Hematopoietic multipotent progenitor cell treated with erythropoietin and hydrocortisone succinate and interleukin-3 and kit ligand, for 6 days (in vitro differentiated cells): ENCODE results near the gene DLGAP1.

Source experiments
- DNase-seq: peaks from one replicate; pipeline ENCODE4 v3.0.0-alpha.2; 2015

The DLGAP1 gene

DNA sequence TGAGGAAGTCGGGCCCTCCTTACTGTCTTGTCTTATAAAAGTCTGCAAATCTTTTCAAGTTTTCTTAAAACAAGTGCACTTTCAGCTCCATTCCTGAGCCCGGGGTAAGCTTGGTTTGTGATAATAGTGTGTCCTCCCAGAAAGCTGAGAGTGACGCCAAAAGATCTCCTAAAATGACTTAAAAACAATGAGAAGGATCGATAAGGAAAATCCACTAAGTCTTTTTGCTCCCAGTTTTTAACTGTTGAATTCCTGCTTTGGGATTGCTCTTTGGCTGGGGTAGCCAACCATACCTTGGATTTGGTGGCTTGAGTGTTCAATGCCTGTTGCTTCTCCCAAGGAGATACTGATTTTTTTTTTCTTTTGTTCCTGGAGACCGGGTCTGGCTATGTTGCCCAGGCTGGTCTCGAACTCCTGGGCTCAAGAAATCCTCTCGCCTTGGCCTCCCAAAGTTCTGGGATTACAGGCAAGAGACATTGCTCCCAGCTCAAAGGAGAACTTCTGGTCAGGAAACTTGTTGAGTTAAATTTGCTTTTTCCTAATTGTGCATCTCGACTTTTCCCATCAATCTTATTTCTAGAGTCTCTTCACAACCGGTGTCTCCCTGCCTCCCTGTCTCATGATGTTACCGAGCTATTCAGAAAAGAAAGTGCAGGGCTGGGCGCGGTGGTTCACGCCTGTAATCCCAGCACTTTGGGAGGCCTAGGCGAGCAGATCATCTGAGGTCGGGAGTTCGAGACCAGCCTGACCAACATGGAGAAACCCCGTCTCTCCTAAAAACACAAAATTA, 1002.2 kb downstream of the DLGAP1 start:
- DNase-seq = no peak

DNA sequence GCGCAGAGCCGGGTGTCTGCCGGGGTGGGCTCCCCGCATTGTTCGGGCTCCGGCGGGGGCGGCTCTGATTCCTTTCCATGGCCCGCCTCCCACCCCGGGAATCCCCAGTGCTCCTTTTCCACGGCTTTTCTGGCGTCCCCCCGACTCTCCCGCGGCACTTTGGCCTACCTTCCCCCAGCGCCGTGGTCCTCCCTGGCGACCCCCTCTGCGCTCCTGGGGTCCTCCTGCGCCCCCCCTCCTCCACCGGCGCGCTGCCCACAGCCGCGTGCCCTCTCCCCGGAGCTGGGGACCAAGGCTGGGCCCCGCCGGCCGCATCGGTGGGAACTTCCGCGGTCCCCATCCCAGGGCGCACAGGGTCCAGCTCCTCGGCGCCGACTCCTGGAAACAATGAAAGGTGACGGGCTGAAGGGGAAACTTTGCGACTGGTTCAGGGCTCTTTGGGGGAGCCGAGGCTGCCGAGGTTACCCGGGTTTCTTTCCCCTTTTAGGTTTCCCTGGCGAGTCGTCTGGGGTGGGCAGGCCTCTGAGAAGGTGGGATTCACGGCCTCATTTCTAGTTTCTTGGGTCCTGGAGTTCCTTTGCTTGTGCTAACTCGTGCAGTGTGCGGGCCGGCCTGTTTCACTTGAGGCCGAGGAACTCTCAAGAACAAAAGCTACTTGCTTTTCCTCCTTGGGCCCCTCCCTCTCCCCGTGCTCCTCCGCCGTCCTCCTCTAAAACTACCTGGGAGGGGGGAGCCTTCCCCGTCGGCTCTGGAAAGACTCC, 1002.9 kb downstream of the DLGAP1 start:
- peak; percentile 64 for DNase-seq

DNA sequence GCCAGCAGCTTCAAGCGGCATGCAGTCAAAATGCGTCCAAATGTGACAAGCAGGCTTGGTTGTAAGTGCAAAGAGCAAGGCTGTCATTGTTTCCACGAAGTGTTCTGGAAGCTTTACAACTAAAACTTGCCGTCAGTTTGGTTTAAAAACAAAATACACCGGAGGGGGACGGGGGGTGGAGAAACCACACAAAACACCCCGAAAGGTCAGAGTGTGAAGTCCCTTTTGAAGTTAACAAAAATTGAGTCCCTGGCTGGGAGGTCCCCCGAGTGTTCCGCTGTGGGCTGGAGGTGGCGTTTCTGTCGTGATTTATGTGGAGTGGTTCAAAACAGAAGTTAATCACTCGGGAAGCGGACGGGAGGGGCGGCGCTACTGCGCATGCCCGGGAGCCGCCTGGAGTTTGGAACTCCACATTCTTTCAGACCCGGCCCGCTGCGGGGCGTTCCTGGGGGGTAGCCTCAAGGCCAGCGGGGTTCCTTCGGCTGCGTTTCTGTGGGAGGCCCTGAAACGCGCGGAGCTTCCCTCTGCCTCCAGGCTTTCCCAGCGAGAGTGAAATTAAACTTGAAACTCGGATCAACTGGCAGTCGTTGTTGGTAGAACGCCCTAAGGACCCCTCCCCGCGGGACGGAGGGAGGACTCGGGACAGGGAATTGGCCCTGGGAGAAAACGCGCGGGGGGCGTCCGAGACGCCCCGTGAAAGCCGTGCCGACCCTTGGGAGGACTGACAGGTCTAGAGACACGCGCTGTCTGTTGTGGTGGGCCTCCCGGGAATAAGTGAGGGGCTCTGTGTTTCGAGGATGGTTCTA, 1003.7 kb downstream of the DLGAP1 start:
- DNase-seq = peak; percentile 85

DNA sequence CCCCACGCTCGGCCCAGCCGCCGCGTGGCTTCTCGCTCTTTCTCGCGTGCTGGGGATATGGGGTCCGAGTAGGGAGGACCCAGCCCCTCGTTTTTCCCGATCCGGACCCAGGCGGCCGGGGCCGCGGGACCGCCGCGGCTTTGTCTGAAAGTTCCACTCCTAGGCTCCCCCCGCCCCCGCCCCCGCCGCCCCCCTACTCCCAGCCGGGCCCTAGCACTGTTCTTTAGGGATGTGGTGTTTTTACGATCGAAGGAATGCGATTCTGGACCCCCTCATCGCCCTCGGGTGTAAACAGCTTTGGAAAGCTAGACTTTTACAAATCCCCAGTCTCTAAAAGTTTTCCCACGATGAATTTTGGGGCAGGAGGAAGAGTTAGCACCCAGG, 1004.3 kb downstream of the DLGAP1 start:
- no peak for DNase-seq

DNA sequence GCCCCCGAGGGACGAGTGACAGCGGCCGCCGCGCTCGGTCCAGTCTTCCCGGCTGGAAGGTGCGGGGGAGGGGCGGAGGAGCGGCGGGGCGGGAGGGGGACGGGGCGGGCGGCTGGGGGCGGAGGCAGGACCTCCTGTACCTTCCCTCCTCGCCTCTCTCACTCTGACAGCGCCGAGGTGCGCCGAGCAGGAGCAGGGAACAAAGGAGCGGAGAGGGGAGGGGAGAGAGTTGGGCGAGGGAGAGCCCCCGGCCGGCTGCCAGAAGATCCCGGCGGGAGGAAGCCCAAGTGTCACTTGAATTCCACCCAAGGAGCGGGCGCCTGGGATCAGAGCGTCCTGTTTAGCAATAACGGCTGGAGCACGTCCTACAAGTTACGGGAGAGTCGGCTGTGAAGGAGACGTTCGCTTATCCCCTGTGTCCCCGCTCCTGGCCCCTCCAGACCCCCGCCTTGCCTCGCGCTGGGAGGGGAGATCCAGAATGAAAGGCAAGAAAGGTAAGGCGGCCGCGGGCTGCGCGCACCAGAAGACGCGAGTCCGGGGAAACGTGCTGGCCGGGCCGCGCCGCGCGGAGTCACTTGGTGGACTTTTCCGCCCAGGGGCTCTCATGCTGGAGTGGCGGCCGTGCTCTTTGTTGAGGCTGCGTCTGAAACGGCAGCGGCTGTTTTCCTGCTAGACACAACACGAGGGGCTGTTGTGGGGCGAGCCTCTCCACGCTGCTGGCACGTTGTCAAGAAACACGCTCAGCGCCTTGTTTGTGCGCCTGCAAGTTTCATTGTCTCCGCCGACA, 1004.9 kb downstream of the DLGAP1 start, which contains the start of gene TGIF1:
TSS of gene TGIF1 (plus strand) at position 161 of the 787 bp plus-strand sequence. CDS start at position 479, 318 bp downstream.
- DNase-seq = peak; percentile 82

DNA sequence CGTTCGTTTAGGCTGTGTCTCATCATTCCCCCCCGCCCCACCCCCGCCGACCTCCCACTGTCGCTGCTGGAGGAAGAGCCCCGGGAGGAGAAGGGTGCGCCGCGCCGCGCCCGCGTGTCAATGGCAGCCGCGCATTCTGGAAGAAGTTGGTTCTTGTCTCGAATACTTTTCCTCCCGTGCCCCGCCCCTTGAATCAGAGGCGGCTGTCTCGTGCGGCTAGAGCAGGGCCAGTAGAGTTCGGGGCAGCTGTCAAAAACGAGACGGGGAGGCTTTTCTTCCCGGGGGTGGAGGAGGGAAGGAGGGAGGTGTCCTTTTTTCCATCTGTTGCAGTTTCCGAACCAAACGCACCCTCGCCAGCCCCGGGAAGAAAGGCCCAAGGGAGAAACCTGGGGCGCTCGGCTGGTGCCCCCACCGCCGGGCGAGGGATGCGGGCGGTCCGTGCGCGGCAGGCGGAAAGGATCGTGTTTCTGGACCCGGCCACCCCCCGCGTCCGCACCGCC, 1005.5 kb downstream of the DLGAP1 start:
- DNase-seq = no peak

DNA sequence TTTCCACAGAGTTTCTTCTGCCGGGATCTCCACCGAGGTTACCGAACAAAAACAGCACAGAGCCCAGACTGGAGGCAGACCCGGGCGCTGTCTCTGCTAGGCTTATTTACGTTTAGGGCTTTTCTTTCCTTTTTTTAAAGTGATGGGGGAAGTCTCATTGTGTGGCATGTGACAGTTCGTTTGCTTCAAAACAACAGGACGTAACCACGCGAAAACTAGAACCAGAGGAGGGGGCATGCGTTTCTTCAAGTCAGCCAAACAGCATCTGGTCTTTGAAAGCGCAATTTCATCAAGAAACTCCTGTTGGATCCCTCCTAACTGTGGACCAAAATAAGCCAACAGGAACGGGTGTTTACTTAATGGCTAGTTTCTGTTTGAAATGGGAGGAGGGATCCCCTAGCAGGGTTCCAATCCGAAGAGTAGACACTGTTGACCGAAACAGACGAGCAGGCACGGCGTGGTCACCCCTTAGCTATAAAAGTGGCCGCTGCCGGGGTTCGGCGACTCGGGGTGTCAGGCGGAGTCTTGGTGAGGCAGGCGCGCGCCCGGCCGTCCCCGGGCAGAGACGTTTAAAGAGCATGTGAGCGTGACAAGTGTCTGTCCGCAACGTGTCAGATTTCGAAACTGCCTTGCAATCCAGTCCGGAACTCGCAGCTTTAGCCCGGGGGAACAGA, 1006.1 kb downstream of the DLGAP1 start:
- DNase-seq = peak; percentile 92

DNA sequence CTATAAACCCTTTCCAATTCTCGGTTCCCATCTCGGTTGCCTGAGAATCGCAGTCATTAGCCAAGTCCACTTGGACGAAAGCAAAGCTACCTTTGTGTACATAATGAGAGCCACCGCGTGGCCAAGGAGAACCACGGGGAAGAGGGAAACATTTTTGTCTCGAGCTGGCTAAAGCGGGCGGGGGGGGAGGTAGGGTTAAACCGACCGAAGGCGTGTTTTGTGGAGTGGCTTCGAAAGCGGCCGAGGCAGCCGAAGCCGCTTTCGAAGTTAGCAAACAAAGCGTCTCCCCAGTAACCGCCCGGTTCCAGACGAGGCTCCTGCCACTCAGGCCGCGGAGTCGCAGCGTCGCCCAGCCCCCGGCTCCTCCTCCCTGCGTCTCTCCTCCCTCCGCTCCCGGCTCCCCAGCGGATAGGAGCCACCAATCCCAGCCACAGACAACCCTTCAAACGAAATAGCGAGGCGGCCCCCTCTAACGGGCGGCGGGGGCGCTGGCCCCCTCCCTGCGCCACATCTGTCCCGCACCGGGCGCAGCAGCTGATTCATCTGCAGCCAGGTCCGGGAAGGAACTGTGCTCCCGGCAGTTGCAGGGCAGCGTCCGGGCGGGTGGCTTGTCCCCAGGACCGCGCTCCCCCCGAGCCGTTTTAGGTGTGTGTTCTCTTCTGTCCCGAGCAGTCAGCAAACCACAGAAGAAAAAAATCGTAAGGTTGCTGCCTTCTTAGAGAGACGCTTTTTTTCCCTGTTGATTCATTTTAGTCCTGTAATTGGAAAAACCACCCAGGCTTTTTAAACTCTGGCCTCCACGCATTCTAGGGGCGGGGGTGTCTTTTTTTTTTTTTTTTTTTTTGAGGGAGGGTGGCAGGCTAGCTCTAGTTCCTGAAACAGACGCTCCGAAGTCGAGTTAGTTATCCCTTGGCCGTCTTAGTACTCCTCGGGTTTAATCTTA, 1006.9 kb downstream of the DLGAP1 start:
- peak; percentile 98 for DNase-seq

DNA sequence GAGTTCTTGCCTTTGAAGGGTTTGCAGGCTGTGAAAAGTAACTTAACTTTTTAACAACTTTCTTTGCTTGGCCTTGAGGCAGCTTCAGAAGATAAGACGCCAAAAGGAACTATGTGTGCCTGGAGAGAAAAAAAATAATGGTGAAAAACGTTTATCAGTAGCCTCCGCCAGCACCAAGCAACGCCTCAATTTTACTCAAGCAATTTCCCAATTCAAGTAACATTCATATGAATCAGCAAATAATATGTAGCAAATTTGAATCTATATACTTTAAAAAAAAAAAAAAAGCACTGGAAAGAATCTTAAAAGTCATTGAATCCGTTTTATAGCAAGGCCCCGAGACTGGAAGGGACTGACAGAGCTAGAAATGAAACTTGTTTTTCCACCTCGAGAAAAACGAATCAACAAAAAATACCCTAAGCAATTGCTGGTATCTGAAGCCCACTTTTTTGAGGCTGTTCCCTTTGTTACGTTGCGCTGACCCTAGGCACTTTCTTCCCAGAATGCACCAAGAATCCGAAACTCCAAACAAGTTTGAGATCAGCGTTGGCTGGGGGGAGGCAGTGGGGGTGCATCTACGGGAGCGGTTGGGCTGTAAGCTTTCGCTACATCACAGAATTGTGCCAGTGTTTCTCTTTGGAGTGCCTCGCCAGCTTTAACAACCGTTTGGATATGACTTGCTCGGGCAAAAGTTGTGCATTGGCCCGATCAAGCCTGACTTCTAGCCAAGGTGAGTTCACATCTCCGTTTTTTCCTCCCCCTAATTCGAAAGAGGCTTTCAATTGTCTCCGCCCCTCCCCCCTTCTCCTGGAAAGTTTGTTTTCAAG, 1007.8 kb downstream of the DLGAP1 start:
- DNase-seq = peak; percentile 87
